Urinary bladder (tissue), 4 donors: ENCODE results near the gene RSPO3. TPM values are rescaled to one million over a fixed set of nuclear protein-coding genes. Genes with fewer than 3 reads are reported as not detected.
"Not testable (repeated sequence)": the region's sequence is repeated elsewhere in the genome, so short reads cannot be mapped to it uniquely, and the experiment has no call there.

Experiments used
- DNase-seq: peaks from one replicate; pipeline ENCODE4 v3.0.0-alpha.2; 2015; ENCODE audit errors: extremely low spot score
- H3K27ac ChIP-seq: one replicate; pipeline ENCODE4 v1.5.1; 2013; ENCODE audit warnings: low read depth, mild to moderate bottlenecking, moderate library complexity
- H3K36me3 ChIP-seq: one replicate; pipeline ENCODE4 v1.6.1; 2013; ENCODE audit warnings: mild to moderate bottlenecking, moderate library complexity; ENCODE audit not compliant: insufficient read depth
- H3K4me1 ChIP-seq: one replicate; pipeline ENCODE4 v1.6.1; 2013; ENCODE audit warnings: mild to moderate bottlenecking, moderate library complexity; ENCODE audit not compliant: insufficient read depth
- H3K4me3 ChIP-seq: one replicate; pipeline ENCODE4 v1.5.1; 2013; ENCODE audit warnings: low read depth, low read length
- WGBS: extraction: QIAGEN DNeasy Blood & Tissue Kit; methylation state at CpG from one replicate; pipeline ENCODE4 v1.1.7; 2013; 5-methylcytosine and 5-hydroxymethylcytosine counted together
- polyA plus RNA-seq: library from polyadenylated mRNA; stranded (reverse); fragments of 200-250 nt; gene quantifications from one replicate; pipeline ENCODE4 v1.2.3, GENCODE V29; 2013
- total RNA-seq: library from RNA; depleted of rRNA; stranded (reverse); fragments of >200 nt; gene quantifications from one replicate; pipeline ENCODE4 v1.2.3, GENCODE V29; 2014
- donor health status: healthy with polysubstance abuse.
- donor health status: healthy.

RSPO3 gene
- total and polyA plus RNA-seq, 2 donors, result 4.4 to 4.9 TPM

- H3K36me3 ChIP-seq, result no peaks in the 10 kb centered on the region
- no peak for DNase-seq
- H3K4me1 ChIP-seq, result no peaks in the 10 kb centered on the region
- 26% methylated on average over 6 of the region's 6 CpGs for WGBS
- H3K4me3 ChIP-seq, result no peak overlapping the region
- no peak overlapping the region for H3K27ac ChIP-seq
Measured at GRCh38 chr6:127210725-127211124, 92.3 kb downstream of the RSPO3 start.

DNA sequence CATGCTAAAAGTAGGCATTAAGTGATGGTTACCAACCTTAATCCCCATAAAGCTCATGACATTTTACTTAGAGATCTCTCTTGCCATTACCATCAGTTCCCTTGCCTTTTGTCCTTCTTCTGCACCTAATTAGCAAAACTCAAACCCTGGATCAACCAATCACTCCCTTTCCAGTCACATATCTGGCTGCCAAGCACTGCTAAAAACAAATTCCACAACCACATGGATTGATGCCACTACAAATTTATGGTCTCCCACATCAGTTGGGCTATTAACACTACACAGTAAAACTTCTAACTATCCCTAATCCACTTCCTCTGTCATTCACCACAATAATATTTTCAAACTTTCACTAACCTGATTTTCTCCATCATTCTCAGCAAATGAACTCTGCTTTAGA is 93.9 kb downstream of the RSPO3 start:
- Histone ChIP-seq H3K4me1 (no peaks in the 10 kb centered on the region), H3K36me3 (no peaks in the 10 kb centered on the region), H3K4me3 (no peak overlapping the region), H3K27ac (no peak overlapping the region)
- no peak for DNase-seq

DNA sequence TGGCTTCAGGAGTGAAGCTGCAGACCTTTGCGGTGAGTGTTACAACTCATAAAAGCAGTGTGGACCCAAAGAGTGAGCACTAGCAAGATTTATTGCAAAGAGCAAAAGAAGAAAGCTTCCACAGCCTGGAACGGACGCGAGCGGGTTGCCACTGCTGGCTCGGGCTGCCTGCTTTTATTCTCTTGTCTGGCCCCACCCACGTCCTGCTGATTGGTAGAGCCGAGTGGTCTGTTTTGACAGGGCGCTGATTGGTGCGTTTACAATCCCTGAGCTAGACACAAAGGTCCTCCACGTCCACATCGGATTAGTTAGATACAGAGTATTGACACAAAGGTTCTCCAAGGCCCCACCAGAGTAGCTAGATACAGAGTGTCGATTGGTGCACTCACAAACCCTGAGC is 95.6 kb downstream of the RSPO3 start:
- DNase-seq, H3K27ac ChIP-seq, H3K4me1 ChIP-seq, H3K4me3 ChIP-seq, H3K36me3 ChIP-seq: not testable (repeated sequence)
- 92% methylated on average over 13 of the region's 13 CpGs for WGBS

GRCh38 chr6:127214531-127214930 is 96.1 kb downstream of the RSPO3 start:
- not testable (repeated sequence) for H3K4me3 ChIP-seq, H3K36me3 ChIP-seq, H3K27ac ChIP-seq, DNase-seq, H3K4me1 ChIP-seq
- WGBS, result 95% methylated on average over 31 of the region's 31 CpGs

DNA sequence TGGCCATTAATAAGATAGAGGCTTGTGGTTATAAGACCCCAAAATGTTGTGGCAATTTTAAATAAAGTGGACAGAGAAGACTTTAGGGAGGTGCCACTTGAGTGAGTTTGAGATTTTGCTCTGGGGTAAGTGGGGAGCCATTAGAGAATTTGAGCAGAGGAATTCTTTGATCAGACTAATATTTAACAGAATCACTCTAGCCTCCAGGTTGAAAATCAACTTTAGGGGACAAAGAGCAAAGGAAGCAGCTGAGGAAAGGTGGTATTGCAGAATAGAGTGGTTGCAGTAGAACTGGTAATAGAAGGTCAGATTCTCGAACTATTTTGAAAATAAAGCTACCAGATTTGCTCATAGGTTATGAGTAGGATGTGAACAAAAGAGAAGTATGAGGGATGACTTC is 97.5 kb downstream of the RSPO3 start:
- H3K4me3 ChIP-seq, result no peak overlapping the region
- H3K4me1 ChIP-seq, result no peaks in the 10 kb centered on the region
- WGBS, result 90% methylated on average over 1 of the region's 1 CpG
- no peak overlapping the region for H3K27ac ChIP-seq
- no peak for DNase-seq
- no peaks in the 10 kb centered on the region for H3K36me3 ChIP-seq

GRCh38 chr6:127216810-127217789 is 98.6 kb downstream of the RSPO3 start:
- Histone ChIP-seq H3K4me3 (no peak overlapping the region), H3K27ac (no peak overlapping the region), H3K36me3 (no peaks in the 10 kb centered on the region), H3K4me1 (no peaks in the 10 kb centered on the region)
- WGBS, result 42% methylated on average over 2 of the region's 2 CpGs
- no peak for DNase-seq

GRCh38 chr6:127219869-127220268 is 101.4 kb downstream of the RSPO3 start:
- no peak for DNase-seq
- 80% methylated on average over 1 of the region's 1 CpG for WGBS
- H3K36me3 ChIP-seq, result no peaks in the 10 kb centered on the region
- no peaks in the 10 kb centered on the region for H3K4me1 ChIP-seq
- no peak overlapping the region for H3K4me3 ChIP-seq
- H3K27ac ChIP-seq, result no peak overlapping the region

DNA sequence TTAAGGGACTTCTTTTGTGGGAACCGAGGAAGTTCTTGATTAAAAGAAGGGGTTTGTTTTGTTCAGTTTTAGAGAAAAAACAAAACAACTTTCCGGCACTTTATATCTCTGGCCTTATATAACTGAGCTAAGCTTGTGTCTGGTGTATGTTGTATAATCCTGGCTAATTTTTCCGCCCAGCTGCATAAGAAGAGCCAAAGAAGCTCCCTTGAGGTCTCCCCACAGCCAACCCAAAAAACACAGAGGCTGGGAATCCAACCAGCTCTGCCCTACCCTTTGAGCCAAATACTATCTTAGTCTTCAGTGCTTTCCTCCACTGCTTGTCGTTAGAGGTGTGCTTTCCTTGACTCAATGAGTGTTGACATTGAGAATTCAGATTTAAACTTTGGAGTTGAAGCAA is 102.7 kb downstream of the RSPO3 start:
- H3K27ac ChIP-seq, result no peak overlapping the region
- no peaks in the 10 kb centered on the region for H3K4me1 ChIP-seq
- H3K4me3 ChIP-seq, result no peak overlapping the region
- WGBS, result 73% methylated on average over 4 of the region's 4 CpGs
- no peak for DNase-seq
- H3K36me3 ChIP-seq, result no peaks in the 10 kb centered on the region

- no peaks in the 10 kb centered on the region for H3K4me1 ChIP-seq
- H3K27ac ChIP-seq, result no peak overlapping the region
- no peak for DNase-seq
- WGBS, result 41% methylated on average over 1 of the region's 1 CpG
- H3K4me3 ChIP-seq, result no peak overlapping the region
- no peaks in the 10 kb centered on the region for H3K36me3 ChIP-seq
Measured at GRCh38 chr6:127222418-127222817, 103.9 kb downstream of the RSPO3 start.

- no peak for DNase-seq
- H3K27ac ChIP-seq, result no peak overlapping the region
- H3K4me3 ChIP-seq, result no peak overlapping the region
- WGBS, result 77% methylated on average over 1 of the region's 1 CpG
- H3K36me3 ChIP-seq, result no peaks in the 10 kb centered on the region
- no peaks in the 10 kb centered on the region for H3K4me1 ChIP-seq
Measured at GRCh38 chr6:127225497-127225896, 107.0 kb downstream of the RSPO3 start.

- H3K4me1 ChIP-seq, DNase-seq: not testable (repeated sequence)
- WGBS, result 76% methylated on average over 3 of the region's 3 CpGs
Measured at GRCh38 chr6:127233819-127234218, 115.3 kb downstream of the RSPO3 start.

DNA sequence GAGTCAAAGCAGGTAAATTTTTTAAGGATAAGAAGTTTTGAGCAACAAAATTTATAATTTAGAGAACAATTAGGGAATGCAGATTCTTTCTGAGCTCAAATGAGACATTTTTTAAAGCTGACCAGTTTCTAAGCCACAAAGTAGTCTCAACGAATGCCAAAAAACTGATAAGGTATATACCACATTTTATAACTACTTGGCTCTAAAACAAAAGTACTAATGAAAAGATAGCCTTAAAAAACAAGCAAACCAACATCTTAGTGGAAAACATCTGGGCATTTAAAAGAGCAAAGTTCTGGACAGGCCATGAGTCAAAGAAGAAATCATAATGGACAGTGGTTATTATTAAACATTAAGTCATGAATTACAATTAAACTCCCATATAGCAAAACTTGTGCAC is 125.0 kb downstream of the RSPO3 start:
- DNase-seq, result no peak
- Histone ChIP-seq H3K4me1 (no peaks in the 10 kb centered on the region), H3K36me3 (no peaks in the 10 kb centered on the region), H3K4me3 (no peak overlapping the region), H3K27ac (no peak overlapping the region)
- WGBS, result 56% methylated on average over 1 of the region's 1 CpG

More at GRCh38 chr6:127233819-127234218, 115.3 kb downstream of the RSPO3 start:
- H3K4me3 ChIP-seq, H3K27ac ChIP-seq, H3K36me3 ChIP-seq: not testable (repeated sequence)
